Keratinocyte (primary cell): ENCODE data around the gene HIP1R. TPM values are rescaled to one million over a fixed set of nuclear protein-coding genes. Genes with fewer than 3 reads are reported as not detected.

Experiments
- DNase-seq: peaks from one replicate; pipeline ENCODE4 v3.0.0-alpha.2; 2011; ENCODE audit warnings: low read depth, missing footprints, low spot score
- FAIRE-seq: peaks from 2 replicates; lab custom pipeline; 2011; peaks lifted over from hg19 to GRCh38; lab: Jason Lieb, UNC
- H2AFZ ChIP-seq: 2 replicates; pipeline ENCODE4 v1.6.0; 2012; ENCODE audit warnings: low read length, control low read depth, inconsistent platforms; ENCODE audit not compliant: control insufficient read depth
- H3K27ac ChIP-seq: 2 replicates; pipeline ENCODE4 v1.5.1; 2011; ENCODE audit warnings: low read length; ENCODE audit not compliant: control insufficient read depth, insufficient read depth
- H3K27me3 ChIP-seq: 3 replicates; pipeline ENCODE4 v1.6.0; 2011; ENCODE audit warnings: low read length; ENCODE audit not compliant: control insufficient read depth, insufficient read depth; ENCODE audit errors: extremely low read depth
- H3K36me3 ChIP-seq, 2 experiments: 2 replicates in 1 of 2; 3 replicates in 1 of 2; pipeline ENCODE4 v1.5.1; 2011; ENCODE audit warnings: low read length in 2 of 2, mild to moderate bottlenecking in 1 of 2; ENCODE audit not compliant: control insufficient read depth in 2 of 2, insufficient read depth in 2 of 2; ENCODE audit errors: extremely low read depth in 1 of 2
- H3K4me1 ChIP-seq: 3 replicates; pipeline ENCODE4 v1.5.1; 2011; ENCODE audit warnings: low read length; ENCODE audit not compliant: control insufficient read depth, insufficient read depth; ENCODE audit errors: extremely low read depth
- H3K4me2 ChIP-seq: 3 replicates; pipeline ENCODE4 v1.6.0; 2011; ENCODE audit warnings: low read depth, low read length; ENCODE audit not compliant: control insufficient read depth, insufficient read depth; ENCODE audit errors: extremely low read depth
- H3K4me3 ChIP-seq, 3 experiments: fragments of 200-600 bp in 1 of 3; sonication (generic) in 1 of 3; 2 replicates in 2 of 3; 3 replicates in 1 of 3; pipeline ENCODE4 v1.5.1; 2011 to 2016; ENCODE audit warnings: low read length in 3 of 3, mild to moderate bottlenecking in 3 of 3, control low read depth in 2 of 3, inconsistent platforms in 1 of 3, low read depth in 1 of 3, mixed read lengths in 1 of 3, mixed run types in 1 of 3, moderate library complexity in 1 of 3; ENCODE audit not compliant: control insufficient read depth in 2 of 3, insufficient read depth in 2 of 3; ENCODE audit errors: extremely low read depth in 1 of 3
- H3K79me2 ChIP-seq: 2 replicates; pipeline ENCODE4 v1.6.0; 2012; ENCODE audit warnings: low read length; ENCODE audit not compliant: control insufficient read depth, insufficient read depth
- H3K9ac ChIP-seq: 3 replicates; pipeline ENCODE4 v1.6.0; 2011; ENCODE audit warnings: low read length; ENCODE audit not compliant: control insufficient read depth, insufficient read depth; ENCODE audit errors: extremely low read depth
- H3K9me1 ChIP-seq: 3 replicates; pipeline ENCODE4 v1.6.0; 2011; ENCODE audit warnings: low read length; ENCODE audit not compliant: control insufficient read depth, insufficient read depth; ENCODE audit errors: extremely low read depth
- H3K9me3 ChIP-seq: 2 replicates; pipeline ENCODE4 v1.5.1; 2012; ENCODE audit warnings: low read depth, low read length; ENCODE audit not compliant: control insufficient read depth
- H4K20me1 ChIP-seq: 3 replicates; pipeline ENCODE4 v1.6.0; 2011; ENCODE audit warnings: low read length; ENCODE audit not compliant: control insufficient read depth, insufficient read depth; ENCODE audit errors: extremely low read depth
- EZH2 ChIP-seq: IDR thresholded peaks from one replicate; pipeline ENCODE4 v1.6.1; 2012; ENCODE audit warnings: inconsistent platforms, mild to moderate bottlenecking, low read length, moderate library complexity
- dilution Hi-C: fragments of 300-500 bp; cut with MboI; formaldehyde crosslinking; loops from one replicate; pipeline ENCODE4 v1.7.0; 2020; ENCODE audit warnings: low sequenced_read_pairs; ENCODE audit not compliant: extremely low pct_ligation_motif_present
- polyA plus RNA-seq, 5 experiments: library from polyadenylated mRNA; depleted of rRNA in 3 of 5; stranded (reverse) in 3 of 5; stranded (forward) in 1 of 5; unstranded in 1 of 5; fragments of >200 nt; gene quantifications; 1 replicate in 1 of 5; 2 replicates in 3 of 5; 3 replicates in 1 of 5; pipeline versions ENCODE4 v1.2.1 to v1.2.3, GENCODE V29; 2011 to 2012; ENCODE audit warnings: missing spikeins in 2 of 5, low read depth in 1 of 5, low replicate concordance in 1 of 5
- TF ChIP-seq, protein P1 (sequence below), 3 experiments: IDR thresholded peaks in 1 of 3; conservative IDR thresholded peaks in 1 of 3; optimal IDR thresholded peaks in 1 of 3; 2 replicates in 2 of 3; 3 replicates in 1 of 3; pipeline versions ENCODE3 to v1.5.1; 2011; ENCODE audit warnings: low read length in 3 of 3, mild to moderate bottlenecking in 3 of 3, moderate library complexity in 2 of 3, control low read depth in 1 of 3, inconsistent platforms in 1 of 3; ENCODE audit not compliant: insufficient read depth in 2 of 3; ENCODE audit errors: extremely low read depth in 1 of 3

Gene HIP1R
- polyA plus RNA-seq, 1 donor (not counting 4 experiments of a cell fraction or from before 2014, with no cell fraction given): 23.0 TPM

DNA sequence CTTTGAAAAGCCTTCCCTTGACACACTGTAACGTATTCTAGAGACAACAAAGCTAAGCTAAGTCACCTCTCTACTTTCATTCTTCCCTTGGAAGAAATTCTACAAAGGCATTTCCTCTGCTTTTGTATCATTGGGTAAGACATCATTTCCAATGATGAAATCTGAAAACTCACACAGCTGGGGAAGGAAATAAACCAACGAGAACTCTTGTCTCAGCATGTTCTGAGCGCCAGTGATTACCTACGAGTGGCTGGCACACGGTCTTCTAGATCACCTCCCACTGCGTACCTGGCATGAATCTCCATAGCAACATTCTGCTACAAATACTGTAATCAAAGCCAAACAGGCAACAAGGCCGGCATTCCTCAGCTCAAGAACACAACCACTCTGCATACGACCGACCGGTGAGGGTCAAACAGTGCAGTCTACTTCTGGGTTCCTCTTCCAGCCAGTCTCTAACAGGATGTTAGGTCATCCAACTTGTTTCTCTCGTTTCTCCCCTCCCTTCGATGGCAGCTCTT is 53.0 kb downstream of the HIP1R start:
- no peaks in the 10 kb centered on the region for H3K27me3 ChIP-seq
- peak overlapping the region; percentile 99 for H3K27ac ChIP-seq
- H3K4me1 ChIP-seq: peaks cover 78% of the 10 kb centered on the region
- H3K9me3 ChIP-seq: no peaks in the 10 kb centered on the region
- H4K20me1 ChIP-seq: peaks cover 4% of the 10 kb centered on the region
- peak overlapping the region; percentile 97 for H3K9ac ChIP-seq
- H3K9me1 ChIP-seq: peaks cover 2% of the 10 kb centered on the region
- H3K4me3 ChIP-seq: peak overlapping the region in 2 of 3 experiments; percentile 45 to 61
- H3K79me2 ChIP-seq: peaks cover 82% of the 10 kb centered on the region
- peaks cover 0 to 4% of the 10 kb centered on the region in 2 experiments for H3K36me3 ChIP-seq
- dilution Hi-C loops: no loop called here
- H3K4me2 ChIP-seq: peak overlapping the region; percentile 95
- peak; percentile 82 for DNase-seq
- FAIRE-seq: peak; percentile 96
- H2AFZ ChIP-seq: no peak overlapping the region
- TF ChIP-seq, protein P1, sequence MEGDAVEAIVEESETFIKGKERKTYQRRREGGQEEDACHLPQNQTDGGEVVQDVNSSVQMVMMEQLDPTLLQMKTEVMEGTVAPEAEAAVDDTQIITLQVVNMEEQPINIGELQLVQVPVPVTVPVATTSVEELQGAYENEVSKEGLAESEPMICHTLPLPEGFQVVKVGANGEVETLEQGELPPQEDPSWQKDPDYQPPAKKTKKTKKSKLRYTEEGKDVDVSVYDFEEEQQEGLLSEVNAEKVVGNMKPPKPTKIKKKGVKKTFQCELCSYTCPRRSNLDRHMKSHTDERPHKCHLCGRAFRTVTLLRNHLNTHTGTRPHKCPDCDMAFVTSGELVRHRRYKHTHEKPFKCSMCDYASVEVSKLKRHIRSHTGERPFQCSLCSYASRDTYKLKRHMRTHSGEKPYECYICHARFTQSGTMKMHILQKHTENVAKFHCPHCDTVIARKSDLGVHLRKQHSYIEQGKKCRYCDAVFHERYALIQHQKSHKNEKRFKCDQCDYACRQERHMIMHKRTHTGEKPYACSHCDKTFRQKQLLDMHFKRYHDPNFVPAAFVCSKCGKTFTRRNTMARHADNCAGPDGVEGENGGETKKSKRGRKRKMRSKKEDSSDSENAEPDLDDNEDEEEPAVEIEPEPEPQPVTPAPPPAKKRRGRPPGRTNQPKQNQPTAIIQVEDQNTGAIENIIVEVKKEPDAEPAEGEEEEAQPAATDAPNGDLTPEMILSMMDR (optimal IDR thresholded peaks at IDR 0.05 in 1 of 3, IDR thresholded peaks at IDR 0.05 in 1 of 3, conservative IDR thresholded peaks at IDR 0.05 in 1 of 3; ENCODE audit: extremely low read depth in 1 of 3, insufficient read depth in 2 of 3, low read length in 3 of 3): no peak

DNA sequence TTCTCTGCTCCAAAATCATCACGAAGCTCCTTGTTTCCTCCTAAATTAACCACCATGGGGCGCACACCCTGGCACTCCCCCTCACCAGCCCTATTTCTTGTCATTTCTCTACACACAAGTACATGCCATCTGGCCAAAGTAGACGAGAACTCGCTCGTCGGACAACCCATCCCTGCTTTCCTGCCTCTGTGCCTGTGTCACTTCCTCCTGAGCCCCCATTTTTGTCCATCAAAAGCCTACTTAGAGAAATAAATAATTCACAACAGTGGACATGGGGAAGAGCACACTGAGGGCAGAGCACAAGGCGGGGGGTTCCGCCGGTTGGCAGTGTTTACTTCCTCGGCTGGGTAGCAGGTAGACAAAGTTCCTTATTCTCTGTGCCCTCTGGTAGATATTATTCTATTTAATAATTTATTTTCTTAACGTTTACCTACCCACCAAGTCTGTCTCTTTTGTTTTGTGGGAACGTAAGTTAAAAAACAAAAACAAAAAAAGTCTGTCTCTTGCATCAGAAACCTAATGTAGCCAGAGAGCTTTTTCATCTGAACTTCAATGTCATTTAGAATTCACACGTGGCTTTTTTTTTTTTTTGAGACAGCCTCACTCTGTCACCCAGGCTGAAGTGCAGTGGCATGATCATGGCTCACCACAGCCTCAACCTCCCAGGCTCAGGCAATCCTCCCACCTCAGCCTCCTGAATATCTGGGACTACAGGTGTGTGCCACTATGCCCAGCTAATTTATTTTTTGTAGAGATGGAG is 54.7 kb downstream of the HIP1R start:
- no peak for TF ChIP-seq EZH2
- TF ChIP-seq, protein P1 (optimal IDR thresholded peaks at IDR 0.05 in 1 of 3, IDR thresholded peaks at IDR 0.05 in 1 of 3, conservative IDR thresholded peaks at IDR 0.05 in 1 of 3; ENCODE audit: extremely low read depth in 1 of 3, insufficient read depth in 2 of 3, low read length in 3 of 3): no peak
- peak overlapping the region; percentile 99 for H3K27ac ChIP-seq
- no peaks in the 10 kb centered on the region for H3K9me3 ChIP-seq
- DNase-seq (no peak), FAIRE-seq (no peak)
- H4K20me1 ChIP-seq: no peaks in the 10 kb centered on the region
- no peak overlapping the region for H3K4me3 ChIP-seq
- dilution Hi-C loops: no loop called here
- H3K79me2 ChIP-seq: peaks cover 82% of the 10 kb centered on the region
- H3K9ac ChIP-seq: peak overlapping the region; percentile 5
- H2AFZ ChIP-seq: no peak overlapping the region
- H3K4me1 ChIP-seq: peaks cover 88% of the 10 kb centered on the region
- no peaks in the 10 kb centered on the region for H3K27me3 ChIP-seq
- H3K36me3 ChIP-seq: peaks cover 0 to 13% of the 10 kb centered on the region in 2 experiments
- H3K9me1 ChIP-seq: no peaks in the 10 kb centered on the region
- H3K4me2 ChIP-seq: peak overlapping the region; percentile 98
